Calu3 (cell line): Measurements from ENCODE around the gene C1QTNF5. TPM values are rescaled to one million over a fixed set of nuclear protein-coding genes. Genes with fewer than 3 reads are reported as not detected.

Source experiments
- BruUV-seq: library from RNA; stranded (reverse); fragments of 400-500 nt; replicated peaks from 2 replicates; lab custom pipeline; 2021; lab: Mats Ljungman, UMichigan
- CTCF ChIA-PET: fragments of 300-600 bp; sonication (Branson Sonifier 250); formaldehyde crosslinking; loops from one replicate; lab custom pipeline; 2022; ENCODE audit warnings: antibody characterized with exemption; lab: Charles Lee
- DNase-seq: peaks from one replicate; pipeline ENCODE4 v3.0.0; 2022
- H3K27ac Mint-ChIP-seq: one replicate; pipeline ENCODE4 v1.8.0; 2022; ENCODE audit warnings: mixed read lengths; ENCODE audit not compliant: unreplicated experiment
- H3K27me3 Mint-ChIP-seq: one replicate; pipeline ENCODE4 v1.8.0; 2022; ENCODE audit warnings: mixed read lengths; ENCODE audit not compliant: unreplicated experiment
- H3K36me3 Mint-ChIP-seq: one replicate; pipeline ENCODE4 v1.8.0; 2022; ENCODE audit warnings: mild to moderate bottlenecking, moderate library complexity, mixed read lengths; ENCODE audit not compliant: insufficient read depth, unreplicated experiment
- H3K4me1 Mint-ChIP-seq: one replicate; pipeline ENCODE4 v1.8.0; 2022; ENCODE audit warnings: mild to moderate bottlenecking, low read depth, mixed read lengths; ENCODE audit not compliant: unreplicated experiment
- H3K4me3 Mint-ChIP-seq: one replicate; pipeline ENCODE4 v1.8.0; 2022; ENCODE audit warnings: mild to moderate bottlenecking, low read depth, moderate library complexity, mixed read lengths; ENCODE audit not compliant: unreplicated experiment
- H3K9me3 Mint-ChIP-seq: one replicate; pipeline ENCODE4 v1.8.0; 2022; ENCODE audit warnings: low read depth, mixed read lengths; ENCODE audit not compliant: unreplicated experiment
- CTCF ChIP-seq: fragments of 200-600 bp; IDR thresholded peaks from one replicate; pipeline ENCODE4 v1.8.0; 2022; ENCODE audit warnings: antibody characterized with exemption; ENCODE audit not compliant: unreplicated experiment
- intact Hi-C: fragments of 100-400 bp; cut with micrococcal nuclease; formaldehyde crosslinking; loops from one replicate; pipeline ENCODE4 v1.10.0; 2022; ENCODE audit not compliant: unreplicated experiment
- total RNA-seq: library from RNA; stranded (reverse); gene quantifications from 2 replicates; pipeline ENCODE4 v1.2.3, GENCODE V29; 2022

The C1QTNF5 gene
- total RNA-seq, 1 experiment from 2014 or later, result not detected

DNA sequence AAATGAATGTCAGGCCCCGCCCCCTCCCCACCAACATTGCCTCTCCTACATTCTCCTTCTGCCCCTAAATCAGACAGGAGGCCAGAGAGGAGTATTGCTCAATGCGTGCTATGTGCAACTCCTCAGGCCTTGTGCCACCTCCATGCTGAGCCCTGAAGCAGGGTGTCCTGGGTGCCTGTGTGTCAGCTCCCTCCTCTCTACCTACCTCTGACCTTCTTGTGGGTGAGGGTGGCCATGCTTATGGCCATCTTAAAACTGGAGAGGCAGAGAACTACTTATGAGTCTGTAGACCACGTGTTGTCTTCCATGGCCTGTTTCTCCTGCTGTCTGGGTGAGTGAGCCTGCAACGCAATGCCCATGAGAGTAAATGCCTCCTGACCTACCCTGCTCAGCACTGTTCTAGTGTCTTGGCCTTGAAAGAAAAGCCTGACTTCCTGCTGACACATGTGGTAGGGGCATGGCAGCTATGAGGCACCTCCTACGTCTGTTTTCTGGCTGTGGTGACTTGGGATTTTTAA, 34.3 kb downstream of the C1QTNF5 start:
- intact Hi-C loops, result no loop called here
- H3K4me1 Mint-ChIP-seq, result no peaks in the 10 kb centered on the region
- no peak for TF ChIP-seq CTCF
- no peak overlapping the region for H3K27ac Mint-ChIP-seq
- H3K9me3 Mint-ChIP-seq, result no peaks in the 10 kb centered on the region
- no peak for DNase-seq
- CTCF ChIA-PET, result no interaction called here
- peaks cover 5% of the 10 kb centered on the region for H3K36me3 Mint-ChIP-seq
- H3K4me3 Mint-ChIP-seq, result no peak overlapping the region
- BruUV-seq, result no TSS peak
- H3K27me3 Mint-ChIP-seq, result no peaks in the 10 kb centered on the region

GRCh38 chr11:119305556-119306372, 34.9 kb downstream of the C1QTNF5 start:
- intact Hi-C loops, result no loop called here
- H3K27me3 Mint-ChIP-seq, result no peaks in the 10 kb centered on the region
- H3K27ac Mint-ChIP-seq, result no peak overlapping the region
- no peak for TF ChIP-seq CTCF
- H3K36me3 Mint-ChIP-seq, result peaks cover 5% of the 10 kb centered on the region
- BruUV-seq, result no TSS peak
- DNase-seq, result no peak
- no peak overlapping the region for H3K4me3 Mint-ChIP-seq
- H3K4me1 Mint-ChIP-seq, result no peaks in the 10 kb centered on the region
- CTCF ChIA-PET, result no interaction called here
- no peaks in the 10 kb centered on the region for H3K9me3 Mint-ChIP-seq

DNA sequence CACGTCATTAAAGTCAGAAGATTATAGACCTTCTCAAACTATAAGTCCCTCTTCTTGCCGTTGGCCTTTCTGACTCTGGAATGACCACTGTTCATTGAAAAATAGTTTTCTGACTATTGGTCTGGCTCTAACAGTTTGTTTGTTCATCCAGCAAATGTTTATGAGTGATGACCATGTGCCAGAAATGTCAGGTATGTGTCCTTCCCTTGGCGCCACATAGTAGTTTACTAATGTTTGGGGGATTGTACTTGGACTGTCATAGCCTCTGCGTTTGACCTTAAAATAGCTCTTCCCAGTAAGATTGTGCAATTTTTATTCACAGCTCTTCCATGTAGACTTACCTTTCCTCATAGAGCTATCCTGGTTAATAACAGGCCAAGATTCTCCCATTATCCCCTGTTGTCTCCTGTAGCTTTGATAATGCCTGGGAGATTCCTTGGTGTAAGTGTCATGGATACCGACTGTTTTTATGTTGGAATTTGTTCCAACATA, 37.4 kb downstream of the C1QTNF5 start:
- H3K36me3 Mint-ChIP-seq, result peaks cover 5% of the 10 kb centered on the region
- CTCF ChIA-PET, result no interaction called here

More for the DNA sequence above, 37.4 kb downstream of the C1QTNF5 start:
- Mint-ChIP-seq H3K4me1 (no peaks in the 10 kb centered on the region), H3K27ac (no peak overlapping the region), H3K27me3 (no peaks in the 10 kb centered on the region), H3K4me3 (no peak overlapping the region), H3K9me3 (no peaks in the 10 kb centered on the region)
- intact Hi-C loops, result no loop called here
- no peak for DNase-seq
- BruUV-seq, result no TSS peak
- no peak for TF ChIP-seq CTCF
